ENCODE measurements around the gene C1QA.

C1QA gene

GRCh38 chr1:22613572-22613918 lies 22.9 kb upstream of the C1QA start:
- DNase-seq, result no peak

- DNase-seq, result no peak
Observed at GRCh38 chr1:22613951-22614350, 22.5 kb upstream of the C1QA start.

DNA sequence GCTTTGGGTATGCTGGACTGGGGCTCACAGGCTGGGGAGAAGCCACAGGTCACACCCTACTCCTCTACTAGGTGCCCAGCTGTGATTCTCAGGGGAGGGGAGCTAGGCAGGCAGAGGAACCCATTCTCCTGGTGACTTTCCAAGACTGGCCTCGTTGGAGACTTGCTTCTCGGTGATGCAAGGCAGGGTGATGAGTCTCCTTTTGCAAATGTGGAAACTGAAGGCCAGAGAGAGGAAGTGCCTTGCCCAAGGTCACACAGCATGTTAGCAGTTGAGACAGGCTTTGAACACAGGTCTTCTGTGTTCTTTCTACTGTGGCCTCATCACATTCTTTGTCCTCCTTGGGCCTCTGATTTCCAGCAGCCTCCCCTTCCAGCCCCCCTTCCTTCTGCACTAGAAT lies 20.5 kb upstream of the C1QA start:
- no peak for DNase-seq

GRCh38 chr1:22616571-22616970 lies 19.9 kb upstream of the C1QA start:
- DNase-seq, result no peak

DNA sequence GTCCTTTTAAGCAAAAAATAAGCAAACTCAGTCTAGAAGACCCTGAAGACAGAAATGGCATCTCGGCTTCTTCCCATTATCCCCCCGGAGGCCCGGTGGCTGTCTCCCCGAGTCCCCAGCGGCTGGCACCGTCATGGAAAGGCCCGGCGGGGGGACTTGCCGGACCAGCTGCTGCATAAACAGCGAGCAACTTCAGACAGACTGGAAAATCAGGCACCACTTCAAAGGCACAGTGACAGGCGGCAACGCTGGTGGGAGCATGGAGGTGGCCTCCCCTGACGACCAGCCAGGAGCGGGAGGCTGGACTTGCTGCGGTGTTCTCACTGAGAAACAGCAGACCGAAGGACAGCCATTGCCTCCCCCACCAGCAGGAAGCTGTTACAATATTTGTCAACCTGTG lies 18.4 kb upstream of the C1QA start:
- DNase-seq, result no peak

- no peak for DNase-seq
Observed at GRCh38 chr1:22619252-22619651, 17.2 kb upstream of the C1QA start.

DNA sequence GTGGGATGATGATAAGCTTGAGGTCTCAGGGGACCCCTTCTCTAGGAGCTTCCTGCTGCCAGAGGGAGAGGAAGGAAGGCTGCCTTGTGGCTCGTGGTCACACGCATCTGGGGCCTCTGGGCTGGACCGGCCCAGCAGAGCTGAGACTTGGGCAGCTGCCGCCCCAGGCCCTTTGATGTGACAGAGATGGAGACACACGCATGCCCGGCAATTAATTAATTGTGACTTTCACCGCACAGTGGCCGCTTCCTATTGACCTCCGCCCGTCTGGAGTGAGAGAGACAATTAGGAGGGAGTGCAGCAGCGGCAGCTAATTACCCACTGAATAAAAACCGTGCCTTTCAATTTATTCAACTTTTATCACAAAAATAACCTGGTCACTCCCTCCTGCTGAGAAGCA lies 16.6 kb upstream of the C1QA start:
- no peak for DNase-seq

DNA sequence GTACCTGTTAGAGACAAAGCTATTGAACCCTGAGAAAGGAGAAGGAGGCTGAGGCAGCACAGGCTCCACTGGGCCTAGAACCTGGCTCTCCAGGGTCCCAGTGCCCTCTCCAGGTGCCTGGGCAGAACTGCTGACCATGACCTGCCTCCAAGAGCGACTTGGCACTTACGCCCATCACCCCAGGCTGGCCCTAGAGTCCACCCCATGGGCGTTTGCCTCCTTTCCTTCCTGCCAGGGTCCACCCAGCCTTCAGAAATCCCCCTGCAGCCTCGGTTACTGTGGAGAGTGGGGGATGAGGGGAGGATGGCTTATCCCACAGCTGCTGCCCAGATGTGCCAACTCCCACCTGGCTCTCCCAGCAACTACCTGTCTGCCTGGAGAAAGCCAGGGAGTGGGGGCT lies 14.7 kb upstream of the C1QA start:
- no peak for DNase-seq

DNA sequence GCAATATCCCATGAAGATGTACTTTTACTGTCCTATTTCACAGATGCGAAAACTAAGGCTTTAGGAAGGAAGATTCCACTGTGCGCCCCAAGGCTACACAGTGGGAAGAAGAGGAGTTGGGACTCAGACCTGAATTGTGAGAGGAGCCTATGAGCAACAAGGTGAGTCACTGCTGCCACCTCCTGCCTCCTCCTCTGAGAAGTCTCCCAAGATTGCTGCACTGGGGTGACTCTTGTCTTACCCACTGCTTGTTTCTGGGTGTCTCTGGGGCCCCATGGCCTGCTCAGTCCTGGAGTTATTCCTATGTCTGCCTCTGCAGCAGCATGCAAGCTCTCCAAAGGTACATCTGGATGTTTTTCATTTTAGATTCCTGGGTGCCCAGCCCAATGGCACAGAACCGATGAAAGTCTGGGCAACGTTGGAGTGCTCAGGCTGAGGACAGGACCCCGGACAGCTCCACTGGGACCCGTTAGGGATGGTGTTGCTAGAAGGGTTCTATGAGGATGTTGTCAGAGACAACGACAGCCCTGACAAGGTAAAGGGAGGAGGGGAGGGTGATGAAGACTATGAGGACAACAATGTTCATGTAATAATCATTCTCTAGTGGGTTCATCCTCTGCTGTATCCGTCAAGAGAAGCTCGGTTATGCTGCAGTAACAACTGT lies 11.0 kb upstream of the C1QA start:
- no peak for DNase-seq

DNA sequence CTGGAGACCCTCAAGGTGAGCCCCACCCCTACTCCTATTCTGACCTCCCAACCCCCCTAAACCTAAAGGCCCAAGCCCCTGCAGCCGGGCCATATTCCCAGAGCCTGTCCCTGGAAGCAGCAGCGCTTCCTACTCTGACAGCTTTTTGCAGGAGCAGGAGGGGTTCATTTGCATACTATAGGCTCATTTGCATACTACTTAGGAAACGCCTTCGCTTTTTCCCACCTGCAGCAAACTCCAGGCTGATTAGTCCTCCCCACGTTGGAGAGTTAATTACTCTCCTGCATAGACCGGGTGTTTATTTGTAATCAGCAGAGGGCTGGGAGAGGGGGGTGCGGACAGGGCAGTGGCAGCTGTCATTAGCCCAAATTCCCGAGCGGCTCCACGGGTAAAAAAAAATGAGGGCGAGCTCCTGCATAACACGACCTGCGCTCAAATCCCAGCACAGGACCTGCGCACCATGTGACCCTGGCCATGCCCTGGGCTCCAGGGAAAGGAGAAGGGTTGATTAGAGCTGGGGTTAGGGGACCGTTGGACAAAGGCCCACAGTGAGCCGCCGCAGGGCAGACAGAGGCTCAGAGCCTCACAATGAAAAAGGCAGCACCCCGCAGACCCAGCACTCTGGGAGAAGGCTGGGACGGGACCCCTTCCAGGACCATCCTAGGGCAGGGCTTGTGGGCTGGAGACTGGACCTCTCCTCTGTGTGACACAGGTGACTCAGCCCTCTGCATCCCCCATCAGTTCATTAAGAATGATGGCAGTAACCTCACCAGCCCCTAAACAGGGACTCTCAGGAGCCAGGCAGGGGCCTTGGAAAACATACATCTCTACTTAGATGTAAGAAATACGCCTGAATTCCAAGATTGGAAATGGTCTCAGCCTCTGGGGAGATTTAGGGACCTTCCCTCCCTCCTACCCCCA lies 9.9 kb upstream of the C1QA start:
- DNase-seq, result no peak

GRCh38 chr1:22627331-22627730 lies 9.1 kb upstream of the C1QA start:
- no peak for DNase-seq

DNA sequence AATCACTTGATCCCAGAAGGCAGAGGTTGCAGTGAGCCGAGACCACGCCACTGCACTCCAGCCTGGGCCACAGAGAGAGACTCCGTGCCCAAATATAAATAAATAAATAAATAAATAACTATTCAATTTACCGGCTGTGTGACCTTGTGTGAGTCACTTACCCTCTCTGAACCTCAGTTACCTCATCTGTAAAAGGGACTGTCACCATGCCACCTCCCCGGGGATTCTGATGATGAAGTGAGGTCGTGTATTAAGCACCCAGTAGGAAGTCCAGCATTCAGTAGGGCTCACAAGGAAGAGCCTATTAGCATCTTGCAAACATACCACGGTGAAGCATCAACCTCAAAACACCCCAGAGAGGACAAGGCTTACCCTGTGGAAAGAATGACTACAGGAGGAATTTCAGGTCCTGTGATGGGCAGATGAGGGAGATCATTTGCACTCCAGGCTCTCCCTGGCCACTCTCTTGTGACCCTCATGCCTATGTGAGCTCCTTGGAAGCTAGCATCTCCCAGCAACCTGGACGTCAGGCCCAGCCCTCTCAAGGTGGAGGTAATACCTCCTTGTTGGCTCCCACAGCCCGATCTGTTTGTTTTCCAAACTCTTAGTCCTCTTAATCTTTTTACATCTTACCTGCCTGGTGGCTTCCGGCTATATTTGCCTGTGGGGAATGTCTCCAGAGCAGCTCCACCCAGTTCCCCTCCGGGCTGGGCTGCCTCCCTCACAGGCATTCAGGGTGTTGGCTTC lies 7.6 kb upstream of the C1QA start:
- DNase-seq, result no peak

DNA sequence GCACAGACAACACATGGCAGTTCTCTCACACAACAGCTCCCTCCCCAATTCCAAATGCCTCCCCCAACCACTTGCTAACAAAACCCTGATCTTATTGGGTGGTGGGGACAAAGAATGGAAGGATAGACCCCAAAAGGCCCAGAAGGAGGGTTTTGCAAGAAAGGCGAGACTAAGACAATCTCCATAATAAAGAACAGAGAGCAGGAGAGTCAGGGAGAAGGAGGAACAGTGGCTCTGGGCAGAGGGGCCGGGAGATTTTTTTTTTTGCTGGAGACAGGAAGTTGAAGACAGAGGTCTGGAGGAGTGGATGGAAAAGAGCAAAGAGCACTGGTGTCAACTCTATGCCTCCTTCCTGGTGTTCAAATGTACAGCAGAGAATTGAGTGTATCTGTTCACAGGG lies 6.5 kb upstream of the C1QA start:
- no peak for DNase-seq

DNA sequence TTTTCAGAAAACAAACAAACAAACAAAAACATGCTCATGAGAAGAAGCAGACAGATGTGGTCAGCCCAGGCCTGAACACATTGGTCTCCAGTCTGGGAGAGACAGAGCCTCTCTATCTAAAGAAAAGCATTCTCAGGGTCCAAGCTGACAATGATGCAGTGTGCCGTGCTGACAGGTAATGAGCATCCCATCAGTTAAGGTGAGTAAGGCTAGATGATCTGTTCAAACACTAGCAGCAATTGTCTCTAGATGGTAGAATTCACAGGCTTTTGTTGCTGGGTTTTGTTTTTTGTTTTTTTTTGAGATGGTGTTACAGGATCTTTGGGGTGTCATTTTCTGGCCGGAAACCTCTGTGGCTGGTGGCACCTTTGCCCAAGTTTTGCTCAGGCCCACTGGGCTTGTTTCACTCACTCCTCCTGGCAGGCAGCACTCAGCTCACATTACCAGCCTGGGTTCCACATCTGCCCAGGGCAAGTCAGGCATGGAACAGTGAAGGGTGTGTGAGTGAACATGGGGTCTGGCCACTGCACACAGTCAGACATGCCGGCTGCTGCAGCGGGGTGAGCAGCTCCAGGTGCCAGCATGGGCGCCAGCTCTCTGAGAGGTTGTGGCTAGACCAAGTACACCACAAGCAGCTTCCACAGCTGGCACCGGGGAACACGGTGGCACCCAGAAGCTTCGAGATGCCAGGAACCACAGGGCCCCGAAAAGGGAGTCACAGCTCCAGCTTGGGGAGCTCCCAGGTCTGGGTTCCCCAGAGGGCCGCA lies 2.5 kb upstream of the C1QA start:
- no peak for DNase-seq

GRCh38 chr1:22635436-22635835 lies 992 bp upstream of the C1QA start:
- DNase-seq, result no peak

- DNase-seq, result no peak
Observed at GRCh38 chr1:22636927-22637326, 499 bp downstream of the C1QA start.

GRCh38 chr1:22637907-22638445 lies 1.5 kb downstream of the C1QA start:
- no peak for DNase-seq

DNA sequence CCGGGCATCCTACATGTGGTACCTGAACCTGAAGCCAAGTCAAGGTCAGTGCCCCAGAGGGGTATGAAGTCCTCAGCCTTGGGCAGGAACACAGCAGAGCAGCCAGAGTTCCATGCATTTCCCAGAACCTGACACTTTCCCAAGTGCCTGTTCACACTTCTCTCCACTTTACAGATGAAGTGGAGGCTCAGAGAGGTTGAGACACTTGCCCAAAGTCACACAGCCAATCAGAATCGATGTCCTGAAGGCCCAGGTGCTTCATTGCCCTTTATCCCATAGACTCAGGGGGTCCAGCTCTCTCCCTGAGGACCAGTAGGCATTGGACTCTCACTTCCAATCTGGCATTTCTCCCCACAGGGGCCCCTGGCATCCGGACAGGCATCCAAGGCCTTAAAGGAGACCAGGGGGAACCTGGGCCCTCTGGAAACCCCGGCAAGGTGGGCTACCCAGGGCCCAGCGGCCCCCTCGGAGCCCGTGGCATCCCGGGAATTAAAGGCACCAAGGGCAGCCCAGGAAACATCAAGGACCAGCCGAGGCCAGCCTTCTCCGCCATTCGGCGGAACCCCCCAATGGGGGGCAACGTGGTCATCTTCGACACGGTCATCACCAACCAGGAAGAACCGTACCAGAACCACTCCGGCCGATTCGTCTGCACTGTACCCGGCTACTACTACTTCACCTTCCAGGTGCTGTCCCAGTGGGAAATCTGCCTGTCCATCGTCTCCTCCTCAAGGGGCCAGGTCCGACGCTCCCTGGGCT lies 2.2 kb downstream of the C1QA start:
- DNase-seq, result no peak

DNA sequence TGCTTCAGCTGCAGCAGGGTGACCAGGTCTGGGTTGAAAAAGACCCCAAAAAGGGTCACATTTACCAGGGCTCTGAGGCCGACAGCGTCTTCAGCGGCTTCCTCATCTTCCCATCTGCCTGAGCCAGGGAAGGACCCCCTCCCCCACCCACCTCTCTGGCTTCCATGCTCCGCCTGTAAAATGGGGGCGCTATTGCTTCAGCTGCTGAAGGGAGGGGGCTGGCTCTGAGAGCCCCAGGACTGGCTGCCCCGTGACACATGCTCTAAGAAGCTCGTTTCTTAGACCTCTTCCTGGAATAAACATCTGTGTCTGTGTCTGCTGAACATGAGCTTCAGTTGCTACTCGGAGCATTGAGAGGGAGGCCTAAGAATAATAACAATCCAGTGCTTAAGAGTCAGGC lies 2.9 kb downstream of the C1QA start:
- peak; percentile 20 for DNase-seq

DNA sequence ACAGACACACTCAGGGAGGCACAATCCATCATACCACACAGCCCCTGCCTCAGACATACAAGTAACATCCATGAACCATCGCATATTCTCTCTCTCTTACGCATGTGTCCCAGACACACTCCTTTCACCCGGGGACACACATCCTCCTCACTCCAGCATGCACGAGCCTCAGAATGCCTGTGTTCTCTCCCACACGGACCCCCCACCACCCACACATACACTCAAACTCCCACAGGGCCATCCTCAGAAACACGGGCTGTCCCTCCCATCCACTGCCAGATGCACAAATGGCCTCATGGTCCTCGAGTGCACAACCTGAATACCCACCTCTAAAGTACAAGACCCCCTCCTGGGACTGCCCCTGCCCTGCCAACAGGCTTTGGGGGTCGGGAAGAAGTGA lies 4.8 kb downstream of the C1QA start:
- DNase-seq, result no peak

GRCh38 chr1:22641906-22642636 lies 5.6 kb downstream of the C1QA start:
- DNase-seq, result peak; percentile 22 to 65

All from NCI-H1930 (cell line).